Natural killer cell treated with Interleukin-12 subunit alpha and Interleukin-12 subunit beta and Interleukin-15 and Interleukin-18, amount 100 ng/mL, for 72 hours (primary cell): ENCODE data around the gene WFDC1. TPM values are rescaled to one million over a fixed set of nuclear protein-coding genes. Genes with fewer than 3 reads are reported as not detected.

ENCODE experiments used
- ATAC-seq, 2 donors: fragments of 150-1000 bp; cut with Tn5 transposase in 1 of 2; sonication (Bioruptor Pico), chemical (Tn5 transposase) in 1 of 2; 2 replicates each; pipeline ENCODE4 v1.10.0; 2021
- DNase-seq: peaks from one replicate; pipeline ENCODE4 v3.0.0; 2022; ENCODE audit warnings: low spot score
- H3K27ac Mint-ChIP-seq, 2 donors: 1 replicate in 1 of 2; 2 replicates in 1 of 2; pipeline ENCODE4 v1.8.0; 2022; ENCODE audit warnings: mixed read lengths in 2 of 2, mild to moderate bottlenecking in 1 of 2, moderate library complexity in 1 of 2
- H3K27me3 Mint-ChIP-seq, 2 donors: 1 replicate in 1 of 2; 2 replicates in 1 of 2; pipeline ENCODE4 v1.8.0; 2022; ENCODE audit warnings: mixed read lengths in 2 of 2
- H3K36me3 Mint-ChIP-seq: one replicate; pipeline ENCODE4 v1.8.0; 2022; ENCODE audit warnings: mixed read lengths
- H3K4me1 Mint-ChIP-seq, 2 donors: 1 replicate in 1 of 2; 2 replicates in 1 of 2; pipeline ENCODE4 v1.8.0; 2022; ENCODE audit warnings: low read depth in 2 of 2, mixed read lengths in 2 of 2, mild to moderate bottlenecking in 1 of 2
- H3K4me3 Mint-ChIP-seq: one replicate; pipeline ENCODE4 v1.8.0; 2022; ENCODE audit warnings: mixed read lengths
- H3K9me3 Mint-ChIP-seq: 2 replicates; pipeline ENCODE4 v1.8.0; 2022; ENCODE audit warnings: mixed read lengths
- total RNA-seq, 2 donors: library from RNA; stranded (reverse); gene quantifications; one replicate each; pipeline ENCODE4 v1.2.3, GENCODE V29; 2022

WFDC1 gene
- total RNA-seq, 2 donors from 2014 or later = not detected

- ATAC-seq (no peak), DNase-seq (no peak)
- Mint-ChIP-seq H3K4me1 (no peaks in the 10 kb centered on the region), H3K4me3 (no peak overlapping the region), H3K27me3 (peaks cover 5 to 12% of the 10 kb centered on the region in 2 donors), H3K36me3 (no peaks in the 10 kb centered on the region), H3K27ac (no peak overlapping the region), H3K9me3 (no peaks in the 10 kb centered on the region)
Observed at GRCh38 chr16:84262939-84263338, 31.7 kb upstream of the WFDC1 start.

- H3K9me3 Mint-ChIP-seq = no peaks in the 10 kb centered on the region
- DNase-seq = no peak
- peak; percentile 67 to 69 for ATAC-seq
- peaks cover 0 to 10% of the 10 kb centered on the region in 2 donors for H3K27me3 Mint-ChIP-seq
- H3K36me3 Mint-ChIP-seq = no peaks in the 10 kb centered on the region
- no peak overlapping the region for H3K4me3 Mint-ChIP-seq
- no peak overlapping the region for H3K27ac Mint-ChIP-seq
- no peaks in the 10 kb centered on the region for H3K4me1 Mint-ChIP-seq
Observed at GRCh38 chr16:84266451-84266850, 28.2 kb upstream of the WFDC1 start.

- ATAC-seq (no peak), DNase-seq (no peak)
- H3K27ac Mint-ChIP-seq = no peak overlapping the region
- H3K27me3 Mint-ChIP-seq = peaks cover 0 to 10% of the 10 kb centered on the region in 2 donors
- H3K9me3 Mint-ChIP-seq = no peaks in the 10 kb centered on the region
- no peaks in the 10 kb centered on the region for H3K4me1 Mint-ChIP-seq
- H3K36me3 Mint-ChIP-seq = no peaks in the 10 kb centered on the region
- H3K4me3 Mint-ChIP-seq = no peak overlapping the region
Observed at GRCh38 chr16:84267380-84267779, 27.3 kb upstream of the WFDC1 start.

GRCh38 chr16:84268291-84269040, 26.2 kb upstream of the WFDC1 start:
- no peak overlapping the region for H3K4me3 Mint-ChIP-seq
- no peaks in the 10 kb centered on the region for H3K9me3 Mint-ChIP-seq
- no peaks in the 10 kb centered on the region for H3K36me3 Mint-ChIP-seq
- ATAC-seq (no peak), DNase-seq (no peak)
- H3K4me1 Mint-ChIP-seq = no peaks in the 10 kb centered on the region
- no peak overlapping the region for H3K27ac Mint-ChIP-seq
- H3K27me3 Mint-ChIP-seq = peaks cover 0 to 10% of the 10 kb centered on the region in 2 donors

GRCh38 chr16:84270071-84270470, 24.6 kb upstream of the WFDC1 start:
- Mint-ChIP-seq H3K9me3 (no peaks in the 10 kb centered on the region), H3K27ac (no peak overlapping the region), H3K36me3 (no peaks in the 10 kb centered on the region), H3K4me3 (no peak overlapping the region), H3K4me1 (no peaks in the 10 kb centered on the region), H3K27me3 (peaks cover 0 to 3% of the 10 kb centered on the region in 2 donors)
- DNase-seq (no peak), ATAC-seq (peak; percentile 10 to 17)

GRCh38 chr16:84270531-84270930, 24.1 kb upstream of the WFDC1 start:
- DNase-seq (no peak), ATAC-seq (no peak)
- no peak overlapping the region for H3K4me3 Mint-ChIP-seq
- no peaks in the 10 kb centered on the region for H3K9me3 Mint-ChIP-seq
- no peaks in the 10 kb centered on the region for H3K36me3 Mint-ChIP-seq
- no peaks in the 10 kb centered on the region for H3K4me1 Mint-ChIP-seq
- H3K27me3 Mint-ChIP-seq = peaks cover 3% of the 10 kb centered on the region in 2 donors
- H3K27ac Mint-ChIP-seq = no peak overlapping the region

GRCh38 chr16:84271037-84271436, 23.6 kb upstream of the WFDC1 start:
- H3K27me3 Mint-ChIP-seq = peaks cover 6 to 8% of the 10 kb centered on the region in 2 donors
- H3K27ac Mint-ChIP-seq = no peak overlapping the region
- no peak for ATAC-seq
- no peaks in the 10 kb centered on the region for H3K9me3 Mint-ChIP-seq
- H3K4me3 Mint-ChIP-seq = no peak overlapping the region
- no peak for DNase-seq
- no peaks in the 10 kb centered on the region for H3K36me3 Mint-ChIP-seq
- no peaks in the 10 kb centered on the region for H3K4me1 Mint-ChIP-seq

GRCh38 chr16:84271866-84272265, 22.8 kb upstream of the WFDC1 start:
- DNase-seq (no peak), ATAC-seq (no peak)
- no peak overlapping the region for H3K27ac Mint-ChIP-seq
- H3K9me3 Mint-ChIP-seq = no peaks in the 10 kb centered on the region
- no peak overlapping the region for H3K4me3 Mint-ChIP-seq
- no peaks in the 10 kb centered on the region for H3K36me3 Mint-ChIP-seq
- H3K4me1 Mint-ChIP-seq = no peaks in the 10 kb centered on the region
- H3K27me3 Mint-ChIP-seq = peaks cover 6 to 9% of the 10 kb centered on the region in 2 donors

GRCh38 chr16:84272740-84273320, 21.8 kb upstream of the WFDC1 start:
- ATAC-seq (no peak), DNase-seq (no peak)
- no peak overlapping the region for H3K4me3 Mint-ChIP-seq
- H3K9me3 Mint-ChIP-seq = no peaks in the 10 kb centered on the region
- peaks cover 6 to 13% of the 10 kb centered on the region in 2 donors for H3K27me3 Mint-ChIP-seq
- H3K36me3 Mint-ChIP-seq = no peaks in the 10 kb centered on the region
- peaks cover 0 to 3% of the 10 kb centered on the region in 2 donors for H3K4me1 Mint-ChIP-seq
- H3K27ac Mint-ChIP-seq = no peak overlapping the region

GRCh38 chr16:84274515-84274914, 20.2 kb upstream of the WFDC1 start:
- ATAC-seq = no peak

GRCh38 chr16:84275585-84276151, 19.0 kb upstream of the WFDC1 start:
- ATAC-seq = no peak
- Mint-ChIP-seq H3K36me3 (no peaks in the 10 kb centered on the region), H3K4me1 (peaks cover 0 to 3% of the 10 kb centered on the region in 2 donors), H3K9me3 (no peaks in the 10 kb centered on the region), H3K27me3 (peaks cover 7 to 16% of the 10 kb centered on the region in 2 donors), H3K4me3 (no peak overlapping the region), H3K27ac (no peak overlapping the region)
- DNase-seq = no peak

More at GRCh38 chr16:84274515-84274914, 20.2 kb upstream of the WFDC1 start:
- DNase-seq = no peak
- Mint-ChIP-seq H3K36me3 (no peaks in the 10 kb centered on the region), H3K4me1 (peaks cover 0 to 3% of the 10 kb centered on the region in 2 donors), H3K9me3 (no peaks in the 10 kb centered on the region), H3K27ac (no peak overlapping the region), H3K4me3 (no peak overlapping the region), H3K27me3 (peaks cover 7 to 16% of the 10 kb centered on the region in 2 donors)

- Mint-ChIP-seq H3K4me3 (no peak overlapping the region), H3K36me3 (no peaks in the 10 kb centered on the region), H3K4me1 (peaks cover 0 to 3% of the 10 kb centered on the region in 2 donors), H3K9me3 (no peaks in the 10 kb centered on the region), H3K27me3 (peaks cover 7 to 16% of the 10 kb centered on the region in 2 donors), H3K27ac (no peak overlapping the region)
- no peak for DNase-seq
- peak; percentile 51 to 64 for ATAC-seq
Observed at GRCh38 chr16:84277244-84277823, 17.3 kb upstream of the WFDC1 start.

GRCh38 chr16:84278333-84278732, 16.3 kb upstream of the WFDC1 start:
- H3K9me3 Mint-ChIP-seq = no peaks in the 10 kb centered on the region
- DNase-seq (no peak), ATAC-seq (no peak)
- peaks cover 0 to 3% of the 10 kb centered on the region in 2 donors for H3K4me1 Mint-ChIP-seq
- H3K36me3 Mint-ChIP-seq = no peaks in the 10 kb centered on the region
- H3K27ac Mint-ChIP-seq = no peak overlapping the region
- peaks cover 10 to 16% of the 10 kb centered on the region in 2 donors for H3K27me3 Mint-ChIP-seq
- no peak overlapping the region for H3K4me3 Mint-ChIP-seq

GRCh38 chr16:84278968-84279367, 15.7 kb upstream of the WFDC1 start:
- Mint-ChIP-seq H3K4me3 (no peak overlapping the region), H3K27me3 (peaks cover 13 to 16% of the 10 kb centered on the region in 2 donors), H3K9me3 (no peaks in the 10 kb centered on the region), H3K36me3 (no peaks in the 10 kb centered on the region), H3K27ac (no peak overlapping the region), H3K4me1 (peaks cover 0 to 5% of the 10 kb centered on the region in 2 donors)
- no peak for DNase-seq
- ATAC-seq = peak in 1 of 2 donors; percentile 30
